Endodermal cell (in vitro differentiated cells): Measurements from ENCODE around the gene TUBGCP6. TPM values are rescaled to one million over a fixed set of nuclear protein-coding genes. Genes with fewer than 3 reads are reported as not detected.

Source experiments
- DNase-seq: peaks from one replicate; pipeline ENCODE4 v3.0.0-alpha.2; 2017
- H3K27ac ChIP-seq: 2 replicates; pipeline ENCODE4 v1.5.1; 2013; ENCODE audit warnings: mild to moderate bottlenecking, low read depth, low read length, moderate library complexity
- H3K27me3 ChIP-seq: 2 replicates; pipeline ENCODE4 v1.6.1; 2013; ENCODE audit warnings: mild to moderate bottlenecking, low read length, moderate library complexity; ENCODE audit not compliant: insufficient read depth, control insufficient read depth, poor library complexity, severe bottlenecking
- H3K36me3 ChIP-seq: 2 replicates; pipeline ENCODE4 v1.7.0; 2013; ENCODE audit warnings: mild to moderate bottlenecking, low read length, moderate library complexity; ENCODE audit not compliant: control insufficient read depth, insufficient read depth
- H3K4me1 ChIP-seq: one replicate; pipeline ENCODE4 v1.7.0; 2013; ENCODE audit warnings: low read length; ENCODE audit not compliant: control insufficient read depth, insufficient read depth
- H3K4me3 ChIP-seq: 2 replicates; pipeline ENCODE4 v1.5.1; 2013; ENCODE audit warnings: mild to moderate bottlenecking, low read length, moderate library complexity
- H3K9ac ChIP-seq: 2 replicates; pipeline ENCODE4 v1.6.1; 2013; ENCODE audit warnings: mild to moderate bottlenecking, low read length, moderate library complexity; ENCODE audit not compliant: poor library complexity, severe bottlenecking; ENCODE audit errors: extremely low read depth
- H3K9me3 ChIP-seq: 2 replicates; pipeline ENCODE4 v1.6.1; 2013; ENCODE audit warnings: mild to moderate bottlenecking, low read length, moderate library complexity; ENCODE audit not compliant: control insufficient read depth
- H3K27ac Mint-ChIP-seq: 2 replicates; pipeline ENCODE4 v1.8.0; 2020; ENCODE audit warnings: mixed read lengths
- H3K27me3 Mint-ChIP-seq: 2 replicates; pipeline ENCODE4 v1.8.0; 2021; ENCODE audit warnings: mild to moderate bottlenecking, mixed read lengths; ENCODE audit not compliant: insufficient read depth
- H3K36me3 Mint-ChIP-seq: 2 replicates; pipeline ENCODE4 v1.8.0; 2020; ENCODE audit warnings: low read depth, mixed read lengths
- H3K4me1 Mint-ChIP-seq: 2 replicates; pipeline ENCODE4 v1.8.0; 2020; ENCODE audit warnings: mixed read lengths
- H3K4me3 Mint-ChIP-seq: 2 replicates; pipeline ENCODE4 v1.8.0; 2020; ENCODE audit warnings: mild to moderate bottlenecking, moderate library complexity, mixed read lengths
- H3K9me3 Mint-ChIP-seq: 2 replicates; pipeline ENCODE4 v1.8.0; 2020; ENCODE audit warnings: mild to moderate bottlenecking, mixed read lengths
- WGBS, 2 experiments: methylation state at CpG; one replicate each; pipeline versions ENCODE4 v1.1.5 to v1.1.7; 2013; ENCODE audit warnings: missing lambda C conversion rate in 2 of 2, mixed read lengths in 1 of 2; ENCODE audit not compliant: insufficient coverage in 1 of 2, insufficient read length in 1 of 2; 5-methylcytosine and 5-hydroxymethylcytosine counted together
- total RNA-seq, 2 donors: library from RNA; stranded (reverse); fragmentation: NEBNext Ultra II Directional in 1 of 2; extraction: Animal tissue kit (Norgen Biotek cat#: 25700) in 1 of 2; gene quantifications; 2 replicates in 1 of 2; 3 replicates in 1 of 2; pipeline ENCODE4 v1.2.1, GENCODE V29; 2021
- TF ChIP-seq, protein P1 (sequence below): fragments of 200-600 bp; sonication (generic); conservative IDR thresholded peaks from 2 replicates; pipeline ENCODE4 v1.5.0; 2021; ENCODE audit warnings: antibody characterized with exemption, mild to moderate bottlenecking

The TUBGCP6 gene
- total RNA-seq, 2 donors from 2014 or later = 43.7 to 46.0 TPM

GRCh38 chr22:50175191-50175461, 69.7 kb downstream of the TUBGCP6 start:
- peaks cover 11% of the 10 kb centered on the region for H3K36me3 Mint-ChIP-seq
- TF ChIP-seq, protein P1, sequence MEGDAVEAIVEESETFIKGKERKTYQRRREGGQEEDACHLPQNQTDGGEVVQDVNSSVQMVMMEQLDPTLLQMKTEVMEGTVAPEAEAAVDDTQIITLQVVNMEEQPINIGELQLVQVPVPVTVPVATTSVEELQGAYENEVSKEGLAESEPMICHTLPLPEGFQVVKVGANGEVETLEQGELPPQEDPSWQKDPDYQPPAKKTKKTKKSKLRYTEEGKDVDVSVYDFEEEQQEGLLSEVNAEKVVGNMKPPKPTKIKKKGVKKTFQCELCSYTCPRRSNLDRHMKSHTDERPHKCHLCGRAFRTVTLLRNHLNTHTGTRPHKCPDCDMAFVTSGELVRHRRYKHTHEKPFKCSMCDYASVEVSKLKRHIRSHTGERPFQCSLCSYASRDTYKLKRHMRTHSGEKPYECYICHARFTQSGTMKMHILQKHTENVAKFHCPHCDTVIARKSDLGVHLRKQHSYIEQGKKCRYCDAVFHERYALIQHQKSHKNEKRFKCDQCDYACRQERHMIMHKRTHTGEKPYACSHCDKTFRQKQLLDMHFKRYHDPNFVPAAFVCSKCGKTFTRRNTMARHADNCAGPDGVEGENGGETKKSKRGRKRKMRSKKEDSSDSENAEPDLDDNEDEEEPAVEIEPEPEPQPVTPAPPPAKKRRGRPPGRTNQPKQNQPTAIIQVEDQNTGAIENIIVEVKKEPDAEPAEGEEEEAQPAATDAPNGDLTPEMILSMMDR = no peak
- Histone ChIP-seq H3K27me3 (peaks cover 6% of the 10 kb centered on the region), H3K9ac (no peak overlapping the region), H3K4me3 (no peak overlapping the region), H3K27ac (no peak overlapping the region), H3K4me1 (no peaks in the 10 kb centered on the region), H3K36me3 (no peaks in the 10 kb centered on the region), H3K9me3 (no peaks in the 10 kb centered on the region)
- H3K4me1 Mint-ChIP-seq = no peaks in the 10 kb centered on the region
- no peak for DNase-seq
- peaks cover 8% of the 10 kb centered on the region for H3K27me3 Mint-ChIP-seq
- no peaks in the 10 kb centered on the region for H3K9me3 Mint-ChIP-seq
- no peak overlapping the region for H3K4me3 Mint-ChIP-seq
- no peak overlapping the region for H3K27ac Mint-ChIP-seq
- 85 to 86% methylated on average over 4 to 6 of the region's 6 CpGs for WGBS, 2 experiments

DNA sequence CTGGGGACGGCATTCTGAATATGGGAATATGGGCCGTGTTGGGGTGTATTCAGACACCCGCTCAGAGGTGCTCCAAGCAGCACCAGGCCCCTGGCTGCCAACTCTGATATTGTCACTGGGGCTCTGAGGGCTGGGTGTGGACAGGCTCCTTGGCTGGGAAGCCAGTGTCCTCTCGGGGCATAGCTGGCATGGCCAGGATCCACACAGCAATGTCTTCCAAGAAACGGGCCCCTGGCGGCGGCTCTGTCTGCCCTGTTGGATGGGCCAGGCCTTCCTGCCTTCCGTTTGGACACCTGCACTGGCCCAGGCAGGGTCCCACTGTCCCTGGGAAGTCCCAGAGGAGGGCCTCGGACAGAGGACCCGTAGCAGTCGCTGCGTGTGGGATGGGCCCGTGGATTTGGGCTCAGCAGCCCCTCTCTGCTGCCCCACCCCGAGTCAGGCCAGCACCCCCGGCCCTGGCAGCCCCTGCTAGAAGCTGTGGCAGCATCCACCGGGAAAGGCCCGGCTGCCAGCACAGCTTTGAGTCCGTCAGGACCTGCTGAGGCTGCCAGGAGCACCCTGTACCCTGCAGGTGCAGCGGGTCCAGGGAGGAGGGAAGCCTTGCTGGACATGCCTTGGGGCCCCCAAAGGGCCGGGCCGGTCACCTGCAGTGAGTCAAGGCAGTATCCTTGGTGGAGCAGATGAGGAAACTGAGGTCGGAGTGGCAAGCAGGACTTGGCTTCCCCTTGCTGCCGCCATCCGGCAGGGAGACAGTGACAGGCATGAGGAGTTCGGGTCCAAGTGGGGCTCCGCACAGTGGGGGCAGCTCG, 70.2 kb downstream of the TUBGCP6 start:
- Histone ChIP-seq H3K9me3 (no peaks in the 10 kb centered on the region), H3K36me3 (no peaks in the 10 kb centered on the region), H3K27ac (no peak overlapping the region), H3K4me3 (no peak overlapping the region), H3K9ac (no peak overlapping the region), H3K4me1 (no peaks in the 10 kb centered on the region), H3K27me3 (peaks cover 6% of the 10 kb centered on the region)
- Mint-ChIP-seq H3K27ac (no peak overlapping the region), H3K9me3 (no peaks in the 10 kb centered on the region), H3K27me3 (peaks cover 8% of the 10 kb centered on the region), H3K4me3 (no peak overlapping the region), H3K36me3 (peaks cover 8% of the 10 kb centered on the region), H3K4me1 (no peaks in the 10 kb centered on the region)
- no peak for DNase-seq
- TF ChIP-seq, protein P1 = peak; percentile 20
- 90 to 93% methylated on average over 15 to 27 of the region's 27 CpGs for WGBS, 2 experiments

- H3K9ac ChIP-seq = no peak overlapping the region
- H3K4me1 ChIP-seq = no peaks in the 10 kb centered on the region
- TF ChIP-seq, protein P1 = no peak
- no peak overlapping the region for H3K4me3 Mint-ChIP-seq
- H3K27me3 Mint-ChIP-seq = peaks cover 13% of the 10 kb centered on the region
- H3K36me3 Mint-ChIP-seq = peaks cover 6% of the 10 kb centered on the region
- WGBS, 2 experiments = 93% methylated on average over 5 to 6 of the region's 6 CpGs
- H3K27ac Mint-ChIP-seq = no peak overlapping the region
- no peaks in the 10 kb centered on the region for H3K36me3 ChIP-seq
- no peak overlapping the region for H3K4me3 ChIP-seq
- H3K4me1 Mint-ChIP-seq = no peaks in the 10 kb centered on the region
- no peak overlapping the region for H3K27ac ChIP-seq
- H3K27me3 ChIP-seq = peaks cover 11% of the 10 kb centered on the region
- H3K9me3 Mint-ChIP-seq = no peaks in the 10 kb centered on the region
- DNase-seq = no peak
- no peaks in the 10 kb centered on the region for H3K9me3 ChIP-seq
Measured at GRCh38 chr22:50173983-50174355, 70.9 kb downstream of the TUBGCP6 start.
